GM23338 (cell line): Measurements from ENCODE around the gene QDPR. TPM values are rescaled to one million over a fixed set of nuclear protein-coding genes. Genes with fewer than 3 reads are reported as not detected.
"Not testable (repeated sequence)": the region's sequence is repeated elsewhere in the genome, so short reads cannot be mapped to it uniquely, and the experiment has no call there.

Source experiments
- ATAC-seq: fragments of 200-7000 bp; cut with Tn5 transposase; 3 replicates; pipeline ENCODE4 v1.9.1; 2020
- DNase-seq: peaks from one replicate; pipeline ENCODE4 v3.0.0-alpha.2; 2015; ENCODE audit warnings: low spot score
- H2AFZ ChIP-seq: fragments of 200-600 bp; sonication (generic); 2 replicates; pipeline ENCODE4 v1.8.0; 2016; ENCODE audit warnings: antibody characterized with exemption, mild to moderate bottlenecking, moderate library complexity
- H3F3A ChIP-seq: fragments of 200-600 bp; sonication (generic); replicated peaks from 2 replicates; pipeline ENCODE4 v1.8.0; 2017; ENCODE audit warnings: antibody characterized with exemption, mixed run types, low read depth
- H3K27ac ChIP-seq: fragments of 200-600 bp; sonication (generic); 2 replicates; pipeline ENCODE4 v1.6.1; 2016; ENCODE audit warnings: low read depth
- H3K27me3 ChIP-seq: fragments of 200-600 bp; sonication (generic); 2 replicates; pipeline ENCODE4 v1.8.0; 2016; ENCODE audit warnings: mild to moderate bottlenecking, mixed run types, moderate library complexity; ENCODE audit not compliant: insufficient read depth
- H3K36me3 ChIP-seq: fragments of 200-600 bp; sonication (generic); 2 replicates; pipeline ENCODE4 v1.8.0; 2016; ENCODE audit warnings: mild to moderate bottlenecking; ENCODE audit not compliant: insufficient read depth
- H3K4me1 ChIP-seq: fragments of 200-600 bp; sonication (generic); 2 replicates; pipeline ENCODE4 v1.8.0; 2016; ENCODE audit warnings: mild to moderate bottlenecking, moderate library complexity; ENCODE audit not compliant: insufficient read depth
- H3K4me2 ChIP-seq: fragments of 200-600 bp; sonication (generic); 2 replicates; pipeline ENCODE4 v1.7.1; 2017; ENCODE audit warnings: mixed run types
- H3K4me3 ChIP-seq: fragments of 200-600 bp; sonication (generic); 2 replicates; pipeline ENCODE4 v1.6.1; 2016; ENCODE audit warnings: mixed run types
- H3K79me2 ChIP-seq: fragments of 200-600 bp; sonication (generic); replicated peaks from 2 replicates; pipeline ENCODE4 v1.8.0; 2017; ENCODE audit warnings: mild to moderate bottlenecking; ENCODE audit not compliant: insufficient read depth
- H3K9me2 ChIP-seq: fragments of 200-600 bp; sonication (generic); 2 replicates; pipeline ENCODE4 v1.8.0; 2017; ENCODE audit not compliant: insufficient read depth
- H4K20me1 ChIP-seq: fragments of 200-600 bp; sonication (generic); replicated peaks from 2 replicates; pipeline ENCODE4 v1.8.0; 2017; ENCODE audit warnings: mild to moderate bottlenecking; ENCODE audit not compliant: insufficient read depth
- H3K27ac Mint-ChIP-seq: 2 replicates; pipeline ENCODE4 v1.8.0; 2020; ENCODE audit warnings: inconsistent platforms, mild to moderate bottlenecking, moderate library complexity, mixed read lengths
- H3K27me3 Mint-ChIP-seq: 3 replicates; pipeline ENCODE4 v1.8.0; 2022; ENCODE audit warnings: low read depth, mild to moderate bottlenecking, moderate library complexity, mixed read lengths, inconsistent platforms; ENCODE audit not compliant: insufficient read depth, poor library complexity
- H3K36me3 Mint-ChIP-seq: 3 replicates; pipeline ENCODE4 v1.8.0; 2021; ENCODE audit warnings: low read depth, mild to moderate bottlenecking, inconsistent platforms, moderate library complexity, mixed read lengths
- H3K4me1 Mint-ChIP-seq: 3 replicates; pipeline ENCODE4 v1.8.0; 2020; ENCODE audit warnings: mild to moderate bottlenecking, inconsistent platforms, mixed read lengths
- H3K4me3 Mint-ChIP-seq: 3 replicates; pipeline ENCODE4 v1.8.0; 2021; ENCODE audit warnings: moderate library complexity, mild to moderate bottlenecking, inconsistent platforms, mixed read lengths
- H3K9me3 Mint-ChIP-seq: 3 replicates; pipeline ENCODE4 v1.8.0; 2020; ENCODE audit warnings: moderate library complexity, mild to moderate bottlenecking, inconsistent platforms, mixed read lengths
- CREB1 ChIP-seq: fragments of 250-450 bp; sonication (Bioruptor Pico); IDR thresholded peaks from 2 replicates; pipeline ENCODE4 v1.5.0; 2020; ENCODE audit warnings: low read depth, mild to moderate bottlenecking, moderate library complexity
- CTCF ChIP-seq, 2 experiments: fragments of 200-600 bp in 1 of 2; sonication (generic) in 1 of 2; conservative IDR thresholded peaks; 2 replicates each; pipeline versions ENCODE4 v1.5.1 to v1.6.1; 2016 to 2017; ENCODE audit warnings: antibody characterized with exemption in 2 of 2, low read depth in 2 of 2, mild to moderate bottlenecking in 2 of 2, moderate library complexity in 1 of 2
- EZH2 ChIP-seq: fragments of 200-600 bp; sonication (generic); IDR thresholded peaks from one replicate; pipeline ENCODE4 v1.8.0; 2017; ENCODE audit warnings: antibody characterized with exemption, mild to moderate bottlenecking, low read depth; ENCODE audit not compliant: unreplicated experiment
- EZH2phosphoT487 ChIP-seq: fragments of 200-600 bp; sonication (generic); IDR thresholded peaks from one replicate; pipeline ENCODE4 v1.8.1; 2018; ENCODE audit warnings: antibody characterized with exemption; ENCODE audit not compliant: unreplicated experiment
- JUNB ChIP-seq: IDR thresholded peaks from one replicate; pipeline ENCODE4 v1.6.1; 2016; ENCODE audit warnings: antibody characterized with exemption; ENCODE audit not compliant: unreplicated experiment
- NANOG ChIP-seq: IDR thresholded peaks from 2 replicates; pipeline ENCODE4 v1.6.1; 2016; ENCODE audit warnings: antibody characterized with exemption, borderline replicate concordance
- POLR2AphosphoS5 ChIP-seq: IDR thresholded peaks from 2 replicates; pipeline ENCODE4 v1.6.1; 2016; ENCODE audit warnings: antibody characterized with exemption, low read depth
- REST ChIP-seq: IDR thresholded peaks from one replicate; pipeline ENCODE4 v1.6.1; 2018; ENCODE audit warnings: antibody characterized with exemption; ENCODE audit not compliant: unreplicated experiment
- STAT1 ChIP-seq: IDR thresholded peaks from one replicate; pipeline ENCODE4 v1.6.1; 2016; ENCODE audit warnings: antibody characterized with exemption; ENCODE audit not compliant: unreplicated experiment
- ZNF114 ChIP-seq: fragments of 250-450 bp; sonication (Bioruptor Pico); IDR thresholded peaks from 2 replicates; pipeline ENCODE4 v1.5.0; 2020; ENCODE audit warnings: mild to moderate bottlenecking, moderate library complexity
- ZNF331 ChIP-seq: fragments of 250-450 bp; sonication (Bioruptor Pico); IDR thresholded peaks from 2 replicates; pipeline ENCODE4 v1.5.0; 2020; ENCODE audit warnings: low read depth, mild to moderate bottlenecking, moderate library complexity
- polyA plus RNA-seq: library from polyadenylated mRNA; unstranded; fragments of >200 nt; fragmentation: Nextera tagmentation; extraction: Ambion mirVana; gene quantifications from 2 replicates; pipeline ENCODE4 v1.2.1, GENCODE V29; 2016
- total RNA-seq: library from RNA; depleted of rRNA; stranded (reverse); fragments of >200 nt; shearing (Covaris generic); gene quantifications from 2 replicates; pipeline ENCODE4 v1.2.3, GENCODE V29; 2014
- TF ChIP-seq, protein P1 (sequence below): IDR thresholded peaks from 2 replicates; pipeline ENCODE4 v1.6.1; 2016; ENCODE audit warnings: antibody characterized with exemption

QDPR gene
- total and polyA plus RNA-seq, 2 experiments from 2014 or later: 31.5 to 42.7 TPM

GRCh38 chr4:17537060-17537459, 25.2 kb upstream of the QDPR start:
- not testable (repeated sequence) for H3K79me2 ChIP-seq, H3K36me3 ChIP-seq, H3K4me1 ChIP-seq, H3K27ac Mint-ChIP-seq, H3K36me3 Mint-ChIP-seq, DNase-seq, H3K4me1 Mint-ChIP-seq, H3K9me3 Mint-ChIP-seq, H3K27ac ChIP-seq, H3K4me2 ChIP-seq, H3K4me3 Mint-ChIP-seq, H3K9me2 ChIP-seq, H3F3A ChIP-seq, H3K27me3 ChIP-seq, H3K4me3 ChIP-seq, H4K20me1 ChIP-seq, H2AFZ ChIP-seq, ATAC-seq, H3K27me3 Mint-ChIP-seq

DNA sequence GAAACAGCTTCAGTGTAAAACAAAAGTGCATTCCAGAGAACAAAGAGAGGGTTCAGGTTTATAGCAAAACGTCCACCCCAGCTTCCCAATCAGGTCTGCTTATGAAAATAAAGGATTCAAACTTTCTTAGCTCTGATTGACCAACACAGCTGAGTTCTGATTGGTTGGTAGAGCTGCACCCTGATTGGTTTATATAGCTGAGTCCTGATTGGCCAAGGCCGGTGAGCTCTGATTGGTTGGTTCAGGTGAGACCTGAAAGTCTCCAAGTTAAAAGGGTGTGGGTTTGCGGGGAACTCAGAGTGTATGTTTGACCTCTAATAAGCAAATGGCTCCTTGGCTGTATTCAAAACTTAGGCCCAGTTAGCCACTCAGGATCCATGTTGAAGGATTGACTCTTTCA, 24.0 kb upstream of the QDPR start:
- H3K27ac ChIP-seq: no peak overlapping the region
- H3K79me2 ChIP-seq: no peaks in the 10 kb centered on the region
- Mint-ChIP-seq H3K4me1 (no peaks in the 10 kb centered on the region), H3K4me3 (no peak overlapping the region), H3K27me3 (peaks cover 1% of the 10 kb centered on the region), H3K9me3 (no peaks in the 10 kb centered on the region), H3K36me3 (no peaks in the 10 kb centered on the region), H3K27ac (no peak overlapping the region)
- DNase-seq (no peak), ATAC-seq (no peak)
- H2AFZ ChIP-seq: peak overlapping the region; percentile 85
- H3K27me3 ChIP-seq: no peaks in the 10 kb centered on the region
- no peak overlapping the region for H3K4me3 ChIP-seq
- no peak overlapping the region for H3K4me2 ChIP-seq
- H4K20me1 ChIP-seq: no peaks in the 10 kb centered on the region
- H3K36me3 ChIP-seq: no peaks in the 10 kb centered on the region
- no peaks in the 10 kb centered on the region for H3K4me1 ChIP-seq
- H3F3A ChIP-seq: no peaks in the 10 kb centered on the region
- no peaks in the 10 kb centered on the region for H3K9me2 ChIP-seq
- no peak for TF ChIP-seq POLR2AphosphoS5
- no peak for TF ChIP-seq JUNB
- no peak for TF ChIP-seq NANOG
- no peak for TF ChIP-seq CREB1 (CRISPR knock-in tag)
- TF ChIP-seq ZNF114 (CRISPR knock-in tag): no peak
- TF ChIP-seq ZNF331: no peak
- TF ChIP-seq CTCF (conservative IDR thresholded peaks at IDR 0.05; ENCODE audit: low read depth in 2 of 2): no peak
- no peak for TF ChIP-seq STAT1
- no peak for TF ChIP-seq REST
- TF ChIP-seq EZH2phosphoT487: no peak
- TF ChIP-seq, protein P1, sequence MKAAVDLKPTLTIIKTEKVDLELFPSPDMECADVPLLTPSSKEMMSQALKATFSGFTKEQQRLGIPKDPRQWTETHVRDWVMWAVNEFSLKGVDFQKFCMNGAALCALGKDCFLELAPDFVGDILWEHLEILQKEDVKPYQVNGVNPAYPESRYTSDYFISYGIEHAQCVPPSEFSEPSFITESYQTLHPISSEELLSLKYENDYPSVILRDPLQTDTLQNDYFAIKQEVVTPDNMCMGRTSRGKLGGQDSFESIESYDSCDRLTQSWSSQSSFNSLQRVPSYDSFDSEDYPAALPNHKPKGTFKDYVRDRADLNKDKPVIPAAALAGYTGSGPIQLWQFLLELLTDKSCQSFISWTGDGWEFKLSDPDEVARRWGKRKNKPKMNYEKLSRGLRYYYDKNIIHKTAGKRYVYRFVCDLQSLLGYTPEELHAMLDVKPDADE: no peak
- TF ChIP-seq EZH2: no peak
